Superior temporal gyrus (tissue), 1 donor: Measurements from ENCODE around the gene FGFR3.

Experiments
- DNase-seq: peaks from one replicate; pipeline ENCODE4 v3.0.0-alpha.2; 2016; ENCODE audit errors: extremely low spot score

The FGFR3 gene

GRCh38 chr4:1770245-1770644 is 22.8 kb upstream of the FGFR3 start:
- no peak for DNase-seq

GRCh38 chr4:1770791-1771231 is 22.3 kb upstream of the FGFR3 start:
- DNase-seq = no peak

GRCh38 chr4:1771555-1772305 is 21.4 kb upstream of the FGFR3 start:
- no peak for DNase-seq

GRCh38 chr4:1772853-1773538 is 20.1 kb upstream of the FGFR3 start:
- no peak for DNase-seq

- no peak for DNase-seq
These were observed 19.3 kb upstream of the FGFR3 start for GRCh38 chr4:1773754-1774153.

- DNase-seq = peak; percentile 68
These were observed 17.2 kb upstream of the FGFR3 start for GRCh38 chr4:1775731-1776500.

GRCh38 chr4:1776521-1777161 is 16.5 kb upstream of the FGFR3 start:
- DNase-seq = no peak

- no peak for DNase-seq
These were observed 15.1 kb upstream of the FGFR3 start for GRCh38 chr4:1777822-1778641.

GRCh38 chr4:1778642-1779392 is 14.3 kb upstream of the FGFR3 start:
- DNase-seq = no peak

GRCh38 chr4:1779588-1780382 is 13.3 kb upstream of the FGFR3 start:
- DNase-seq = no peak

- no peak for DNase-seq
These were observed 12.7 kb upstream of the FGFR3 start for GRCh38 chr4:1780435-1780834.

- no peak for DNase-seq
These were observed 10.1 kb upstream of the FGFR3 start for GRCh38 chr4:1783015-1783414.

- DNase-seq = no peak
These were observed 9.1 kb upstream of the FGFR3 start for GRCh38 chr4:1783970-1784369.

- no peak for DNase-seq
These were observed 8.7 kb upstream of the FGFR3 start for GRCh38 chr4:1784395-1784788.

GRCh38 chr4:1784789-1785591 is 8.1 kb upstream of the FGFR3 start:
- no peak for DNase-seq

GRCh38 chr4:1785592-1785991 is 7.5 kb upstream of the FGFR3 start:
- DNase-seq = no peak

GRCh38 chr4:1786544-1787362 is 6.3 kb upstream of the FGFR3 start:
- no peak for DNase-seq
